GM20431 (cell line): ENCODE data around the gene PHRF1.

Source experiments
- in situ Hi-C: fragments of 300-500 bp; cut with MseI, MboI; formaldehyde crosslinking; loops from one replicate; pipeline ENCODE4 v1.15.0; 2020; ENCODE audit warnings: low sequenced_read_pairs; ENCODE audit not compliant: unreplicated experiment

The PHRF1 gene

DNA sequence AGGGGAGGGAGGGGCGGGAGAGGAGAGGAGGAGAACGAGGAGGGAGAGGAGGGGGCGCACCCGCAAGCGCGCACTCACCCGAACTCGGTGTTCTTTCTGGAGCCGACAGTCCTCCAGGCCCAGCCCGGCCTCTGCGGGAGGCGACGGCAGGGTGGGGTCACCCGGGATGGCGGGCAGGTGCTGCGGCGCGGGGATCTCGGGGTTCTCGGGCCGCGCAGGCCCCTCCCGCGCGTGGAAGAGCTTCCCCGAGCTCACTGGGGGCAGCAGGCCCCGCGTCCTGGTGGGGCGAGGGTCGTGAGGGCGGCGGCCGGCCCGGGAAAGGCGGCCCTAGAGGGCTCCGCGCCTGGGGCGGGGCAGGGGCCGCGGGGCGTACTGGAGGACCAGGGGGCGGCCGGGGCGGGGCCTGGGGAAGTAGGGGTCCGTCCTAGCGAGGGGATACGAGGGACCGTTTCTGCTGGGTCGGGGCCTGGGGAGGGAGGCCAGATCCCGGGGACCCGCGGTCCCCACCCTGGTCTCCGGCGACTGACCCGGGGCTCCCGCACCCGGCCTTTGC lies 21.0 kb upstream of the PHRF1 start:
- in situ Hi-C loops: loop anchor here (10.0 kb wide), 1 partner anchor 169 kb away; no protein-coding TSS in a partner anchor

DNA sequence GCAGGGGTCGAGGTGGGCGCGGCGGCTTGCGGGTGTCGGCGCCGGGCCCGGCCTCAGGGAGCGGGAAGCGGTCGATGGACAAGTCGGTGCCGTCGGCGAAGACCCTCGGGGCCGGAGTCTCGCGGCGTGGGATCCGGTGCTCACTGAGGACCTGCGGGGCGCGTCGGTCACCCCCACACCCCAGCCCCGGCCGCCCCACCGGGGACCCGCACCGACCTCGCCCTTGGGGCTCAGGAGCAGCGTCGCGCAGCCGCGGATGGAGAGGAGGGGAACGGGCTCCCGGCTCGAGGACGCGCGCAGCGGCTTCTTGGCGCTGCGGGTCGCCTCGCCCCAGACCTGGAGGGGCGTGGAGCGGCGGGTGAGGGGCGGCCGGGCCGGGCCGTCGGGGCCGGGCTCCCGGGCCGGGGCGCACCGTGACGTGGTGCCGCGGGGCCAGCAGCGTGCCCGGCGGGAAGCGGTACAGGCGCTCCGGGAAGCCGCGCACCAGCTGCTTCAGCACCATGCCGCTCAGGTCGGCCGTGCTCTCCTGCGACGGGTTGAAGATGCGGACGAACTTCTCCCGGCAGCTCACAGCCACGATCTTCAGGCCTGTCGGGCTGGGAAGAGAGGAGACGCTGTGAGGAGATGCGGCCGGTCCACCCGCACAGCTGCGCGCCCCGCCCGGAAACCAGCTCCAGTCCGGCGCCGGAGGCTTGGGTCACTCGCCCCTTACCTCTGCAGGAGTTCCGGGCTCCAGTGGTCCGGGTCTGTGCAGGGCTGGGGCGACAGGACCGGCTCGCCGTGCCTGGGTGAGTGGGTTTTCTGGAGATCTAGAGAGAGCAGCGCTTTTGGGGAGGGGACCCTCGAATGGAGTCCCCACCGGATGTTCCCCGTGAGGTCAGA lies 20.2 kb upstream of the PHRF1 start:
- in situ Hi-C loops: loop anchor here (10.0 kb wide), 1 partner anchor 169 kb away; no protein-coding TSS in a partner anchor

DNA sequence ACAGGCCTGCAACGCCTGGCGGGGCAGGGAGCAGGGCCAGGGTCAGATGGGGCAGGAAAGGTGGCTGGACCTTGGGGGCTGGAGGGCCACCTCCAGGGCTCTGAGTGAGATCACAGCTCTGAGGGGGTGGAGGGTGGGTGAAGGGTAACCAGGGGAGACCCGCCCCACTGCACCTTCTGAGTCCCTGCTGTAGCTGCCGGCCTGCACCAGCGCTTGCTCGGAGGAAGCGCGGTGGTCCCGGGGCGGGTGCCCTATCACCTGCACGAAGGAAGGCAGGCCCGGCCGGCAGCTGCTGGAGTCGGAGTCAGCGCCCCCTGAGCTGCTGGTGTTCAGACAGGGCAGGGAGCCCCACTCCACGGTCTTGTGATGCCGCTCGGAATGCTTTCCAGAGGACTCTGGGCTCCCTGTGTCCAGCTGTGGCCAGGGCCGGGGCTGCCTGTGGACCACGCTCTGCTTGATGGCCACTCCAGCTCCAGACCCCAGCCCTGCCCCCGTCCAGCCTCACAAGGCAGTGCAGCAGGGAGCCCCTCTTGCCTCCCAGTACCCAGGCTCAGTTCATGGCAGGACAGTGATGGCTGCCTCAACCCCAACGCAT lies 19.5 kb upstream of the PHRF1 start:
- in situ Hi-C loops: loop anchor here (10.0 kb wide), 1 partner anchor 168 kb away; no protein-coding TSS in a partner anchor

DNA sequence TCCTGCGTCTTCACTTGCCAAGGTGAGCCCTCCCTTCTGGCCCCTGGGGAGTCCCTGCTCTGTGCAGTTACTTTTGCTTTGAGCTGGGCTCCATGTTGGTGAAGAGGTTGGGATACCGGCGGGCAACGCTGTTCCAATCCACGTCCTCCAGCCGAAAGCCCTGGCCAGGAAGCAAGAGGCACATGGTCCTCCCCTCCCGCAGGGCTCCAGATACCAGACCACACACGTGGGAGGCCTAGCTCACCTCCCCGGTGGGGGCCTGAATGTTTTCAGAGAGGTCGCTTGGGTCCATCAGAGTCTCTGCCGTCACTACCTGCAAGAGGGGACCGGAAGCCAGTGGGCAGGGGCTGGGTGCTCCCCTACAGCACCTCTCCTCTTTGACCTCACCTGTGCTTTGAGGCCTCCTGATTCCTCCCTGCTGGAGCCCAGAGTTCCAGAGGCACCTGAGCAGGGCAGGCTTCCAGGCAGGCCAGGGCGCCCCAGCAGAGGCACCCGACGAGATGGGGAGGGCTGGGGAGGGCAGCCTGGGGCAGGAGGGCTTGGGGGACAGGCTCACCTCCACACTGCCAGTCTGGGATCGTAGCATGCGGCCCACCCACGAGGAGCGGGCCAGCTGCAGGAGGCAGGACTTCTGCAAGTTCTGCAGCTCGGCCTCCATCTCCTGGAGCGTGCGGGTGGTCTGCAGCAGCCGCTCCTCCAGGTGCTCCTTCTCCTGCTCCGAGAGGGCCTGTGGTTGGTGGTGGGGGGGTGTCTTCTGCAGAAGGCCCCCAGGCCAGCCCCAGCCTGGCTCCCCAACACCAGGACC lies 18.7 kb upstream of the PHRF1 start:
- in situ Hi-C loops: loop anchor here (10.0 kb wide), 1 partner anchor 167 kb away; no protein-coding TSS in a partner anchor

DNA sequence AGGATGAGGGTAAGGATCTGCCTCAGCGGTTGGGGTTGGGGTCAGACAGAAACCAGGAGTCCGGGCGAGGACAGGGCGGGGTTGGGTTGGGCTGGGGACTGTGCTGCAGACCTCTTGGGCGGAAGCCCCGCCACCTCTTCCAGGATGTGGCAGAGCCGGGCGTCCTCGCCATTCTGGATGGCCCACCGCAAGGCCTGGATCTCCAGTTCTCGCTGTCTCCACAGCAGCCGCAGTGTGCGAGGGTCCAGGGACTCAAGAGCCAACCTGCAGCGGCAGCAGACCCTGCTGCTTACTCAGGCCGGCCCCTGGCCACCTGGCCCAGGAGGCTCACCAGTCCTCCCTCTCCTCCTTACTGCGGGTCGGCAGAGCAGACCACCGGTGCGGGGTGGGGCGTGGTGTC lies 17.8 kb upstream of the PHRF1 start:
- in situ Hi-C loops: loop anchor here (10.0 kb wide), 1 partner anchor 166 kb away; no protein-coding TSS in a partner anchor

DNA sequence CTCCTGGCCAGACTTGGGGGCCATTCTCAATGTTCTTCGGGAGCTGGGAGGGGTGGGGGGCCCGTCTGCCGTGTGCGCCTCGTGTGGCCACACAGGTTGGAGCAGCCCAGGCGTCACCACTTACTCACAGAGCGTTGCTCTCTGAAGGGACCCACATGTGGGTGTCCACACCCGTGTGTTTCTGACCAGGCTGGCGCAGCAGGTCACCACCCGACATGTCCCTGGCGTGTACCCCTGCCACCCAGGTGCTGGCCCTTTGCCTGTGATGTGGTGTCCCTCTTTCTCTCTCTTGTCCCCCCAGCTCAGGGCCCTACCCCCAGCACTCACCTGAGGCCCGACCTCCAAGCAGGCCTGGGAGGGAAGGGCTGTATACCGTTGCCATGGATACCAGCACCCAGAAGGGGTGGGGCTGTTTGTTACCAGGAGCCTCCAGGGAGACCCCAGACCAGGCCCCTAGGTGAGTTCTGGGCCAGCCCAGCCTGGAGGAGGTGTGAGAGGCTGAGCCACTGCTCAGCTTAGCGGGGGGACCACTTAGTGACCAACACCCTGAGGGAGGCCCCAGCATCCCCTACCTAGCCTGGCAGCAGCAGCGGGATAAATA lies 17.1 kb upstream of the PHRF1 start:
- in situ Hi-C loops: loop anchor here (10.0 kb wide), 1 partner anchor 166 kb away; no protein-coding TSS in a partner anchor

DNA sequence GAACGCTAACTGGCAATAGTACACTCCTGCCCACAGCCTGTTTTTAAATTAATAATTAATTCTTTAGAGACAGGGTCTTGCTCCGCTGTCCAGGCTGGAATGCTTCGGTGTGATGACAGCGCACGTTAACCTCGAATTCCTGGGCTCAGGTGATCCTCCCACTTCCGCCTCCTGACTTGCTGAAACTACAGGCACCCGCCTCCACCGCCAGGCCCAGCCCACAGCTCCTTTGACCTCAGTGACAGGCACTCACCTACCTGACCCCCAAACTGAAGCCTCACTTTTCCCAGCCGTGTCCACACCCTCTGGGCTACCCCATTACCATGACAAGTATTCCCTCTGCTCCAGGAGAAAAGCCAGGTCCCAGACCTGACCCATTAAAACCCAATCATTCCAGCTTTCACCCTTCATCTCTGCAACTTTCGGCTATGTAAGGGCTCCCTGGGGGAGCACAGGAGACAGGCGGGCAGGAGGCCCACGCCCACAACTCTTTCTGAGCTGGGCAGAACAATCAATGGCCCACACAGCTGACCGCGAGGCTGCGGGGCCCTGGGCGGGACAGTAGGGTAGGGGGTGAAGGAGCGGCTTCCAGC lies 16.5 kb upstream of the PHRF1 start:
- in situ Hi-C loops: loop anchor here (10.0 kb wide), 1 partner anchor 165 kb away; no protein-coding TSS in a partner anchor

DNA sequence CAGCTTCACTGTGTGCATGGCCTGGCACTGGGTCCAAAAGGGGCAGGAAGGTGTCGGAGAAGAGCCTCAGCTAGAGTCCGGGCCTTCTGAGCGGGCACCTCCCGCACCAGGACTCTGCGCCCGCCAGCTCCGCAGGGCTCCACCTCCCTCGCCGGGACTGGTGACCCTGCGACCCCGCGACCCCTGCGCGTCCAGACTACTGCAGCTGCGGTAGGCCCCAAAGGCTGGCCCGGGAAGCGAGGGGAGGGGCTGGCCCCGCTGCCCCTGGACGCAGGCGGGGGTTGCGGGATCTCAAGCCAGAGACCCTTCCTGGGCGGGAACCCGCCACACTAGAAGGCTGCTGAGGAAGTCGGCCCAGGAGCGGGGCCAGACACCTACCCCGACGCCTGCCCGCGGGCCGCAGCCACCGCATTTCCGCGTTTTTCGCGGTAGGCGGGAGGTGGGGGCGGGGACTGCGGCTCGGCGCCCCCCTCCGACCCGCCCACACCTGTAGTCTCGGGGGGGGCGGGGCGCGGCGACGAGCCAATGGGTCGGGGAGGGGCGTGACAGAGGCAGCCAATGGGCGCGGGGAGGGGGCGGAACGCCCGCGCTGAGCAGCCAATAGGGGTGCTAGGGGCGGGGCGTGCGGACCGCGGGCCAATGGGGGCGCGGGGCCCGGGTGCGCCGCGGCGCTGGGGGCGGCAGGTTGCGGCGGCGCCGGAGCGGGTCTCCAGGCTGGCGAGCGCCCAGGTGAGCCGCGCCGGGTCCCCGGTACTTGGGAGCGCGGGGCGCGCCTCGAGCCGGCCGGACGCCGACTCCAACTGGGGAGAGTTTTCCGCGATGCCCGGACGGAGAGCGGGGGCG lies 15.7 kb upstream of the PHRF1 start, which contains the start of the genes LMNTD2 and RASSF7:
LMNTD2 (minus strand) TSS at position 434 of the 843 bp plus-strand sequence; CDS start at position 412, 22 bp downstream.
RASSF7 (plus strand) TSS at position 666 of the 843 bp plus-strand sequence. CDS start 799 bp downstream, outside the sequence.
- in situ Hi-C loops: no loop called here

DNA sequence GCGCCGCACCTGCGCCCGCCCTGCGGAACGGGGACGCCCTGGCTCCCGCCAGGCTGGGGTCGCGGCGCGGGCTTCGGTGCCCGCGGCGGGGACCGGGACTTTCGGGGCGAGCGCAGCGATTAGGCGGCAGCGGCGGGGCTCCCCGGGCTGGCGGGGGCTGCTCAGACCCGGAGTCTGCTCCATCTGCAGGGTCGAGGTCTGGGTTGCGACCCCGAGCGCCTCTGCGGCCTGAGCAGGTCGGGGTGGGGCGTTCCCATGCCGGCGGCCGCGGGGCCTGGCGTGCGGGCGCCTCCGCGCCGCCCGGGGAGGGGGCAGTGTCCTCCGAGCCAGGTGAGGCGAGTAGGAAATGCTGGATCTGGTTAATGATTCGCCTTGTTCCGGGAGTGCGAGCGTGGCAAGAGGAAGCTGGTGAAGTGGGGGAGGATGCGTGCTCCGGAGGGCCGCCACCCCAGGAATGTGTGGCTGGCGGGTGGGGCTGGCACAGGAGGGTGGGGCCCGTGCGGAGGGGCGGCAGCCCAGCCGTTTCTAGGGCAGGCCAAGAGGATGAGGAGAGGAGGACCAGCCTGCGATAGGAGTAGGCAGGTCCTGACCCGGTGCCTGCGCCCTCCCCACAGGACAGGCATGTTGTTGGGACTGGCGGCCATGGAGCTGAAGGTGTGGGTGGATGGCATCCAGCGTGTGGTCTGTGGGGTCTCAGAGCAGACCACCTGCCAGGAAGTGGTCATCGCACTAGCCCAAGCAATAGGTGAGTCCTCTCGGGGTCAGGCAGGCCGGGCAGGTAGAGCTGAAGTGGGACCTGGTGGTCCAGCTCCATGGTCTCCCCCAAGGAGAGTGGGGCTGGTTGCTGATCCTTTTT lies 14.9 kb upstream of the PHRF1 start:
- in situ Hi-C loops: no loop called here

DNA sequence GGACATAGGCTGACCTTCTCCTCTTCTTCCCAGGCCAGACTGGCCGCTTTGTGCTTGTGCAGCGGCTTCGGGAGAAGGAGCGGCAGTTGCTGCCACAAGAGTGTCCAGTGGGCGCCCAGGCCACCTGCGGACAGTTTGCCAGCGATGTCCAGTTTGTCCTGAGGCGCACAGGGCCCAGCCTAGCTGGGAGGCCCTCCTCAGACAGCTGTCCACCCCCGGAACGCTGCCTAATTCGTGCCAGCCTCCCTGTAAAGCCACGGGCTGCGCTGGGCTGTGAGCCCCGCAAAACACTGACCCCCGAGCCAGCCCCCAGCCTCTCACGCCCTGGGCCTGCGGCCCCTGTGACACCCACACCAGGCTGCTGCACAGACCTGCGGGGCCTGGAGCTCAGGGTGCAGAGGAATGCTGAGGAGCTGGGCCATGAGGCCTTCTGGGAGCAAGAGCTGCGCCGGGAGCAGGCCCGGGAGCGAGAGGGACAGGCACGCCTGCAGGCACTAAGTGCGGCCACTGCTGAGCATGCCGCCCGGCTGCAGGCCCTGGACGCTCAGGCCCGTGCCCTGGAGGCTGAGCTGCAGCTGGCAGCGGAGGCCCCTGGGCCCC lies 14.1 kb upstream of the PHRF1 start:
- in situ Hi-C loops: no loop called here

DNA sequence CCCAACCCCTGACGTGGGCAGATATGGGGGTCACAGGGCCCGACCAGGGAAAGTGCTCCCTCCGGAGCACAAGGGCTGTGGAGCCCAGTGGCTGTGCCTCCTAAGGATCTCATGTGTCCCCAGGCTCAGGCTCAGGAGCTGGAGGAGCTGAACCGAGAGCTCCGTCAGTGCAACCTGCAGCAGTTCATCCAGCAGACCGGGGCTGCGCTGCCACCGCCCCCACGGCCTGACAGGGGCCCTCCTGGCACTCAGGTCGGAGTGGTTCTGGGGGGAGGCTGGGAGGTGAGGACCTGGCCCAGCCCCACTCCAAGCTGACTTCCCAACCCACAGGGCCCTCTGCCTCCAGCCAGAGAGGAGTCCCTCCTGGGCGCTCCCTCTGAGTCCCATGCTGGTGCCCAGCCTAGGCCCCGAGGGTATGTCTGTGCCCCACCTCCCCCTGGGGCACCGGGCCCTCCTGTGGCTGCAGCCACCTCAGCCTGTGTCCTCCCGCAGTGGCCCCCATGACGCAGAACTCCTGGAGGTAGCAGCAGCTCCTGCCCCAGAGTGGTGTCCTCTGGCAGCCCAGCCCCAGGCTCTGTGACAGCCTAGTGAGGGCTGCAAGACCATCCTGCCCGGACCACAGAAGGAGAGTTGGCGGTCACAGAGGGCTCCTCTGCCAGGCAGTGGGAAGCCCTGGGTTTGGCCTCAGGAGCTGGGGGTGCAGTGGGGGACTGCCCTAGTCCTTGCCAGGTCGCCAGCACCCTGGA lies 13.0 kb upstream of the PHRF1 start:
- in situ Hi-C loops: no loop called here

DNA sequence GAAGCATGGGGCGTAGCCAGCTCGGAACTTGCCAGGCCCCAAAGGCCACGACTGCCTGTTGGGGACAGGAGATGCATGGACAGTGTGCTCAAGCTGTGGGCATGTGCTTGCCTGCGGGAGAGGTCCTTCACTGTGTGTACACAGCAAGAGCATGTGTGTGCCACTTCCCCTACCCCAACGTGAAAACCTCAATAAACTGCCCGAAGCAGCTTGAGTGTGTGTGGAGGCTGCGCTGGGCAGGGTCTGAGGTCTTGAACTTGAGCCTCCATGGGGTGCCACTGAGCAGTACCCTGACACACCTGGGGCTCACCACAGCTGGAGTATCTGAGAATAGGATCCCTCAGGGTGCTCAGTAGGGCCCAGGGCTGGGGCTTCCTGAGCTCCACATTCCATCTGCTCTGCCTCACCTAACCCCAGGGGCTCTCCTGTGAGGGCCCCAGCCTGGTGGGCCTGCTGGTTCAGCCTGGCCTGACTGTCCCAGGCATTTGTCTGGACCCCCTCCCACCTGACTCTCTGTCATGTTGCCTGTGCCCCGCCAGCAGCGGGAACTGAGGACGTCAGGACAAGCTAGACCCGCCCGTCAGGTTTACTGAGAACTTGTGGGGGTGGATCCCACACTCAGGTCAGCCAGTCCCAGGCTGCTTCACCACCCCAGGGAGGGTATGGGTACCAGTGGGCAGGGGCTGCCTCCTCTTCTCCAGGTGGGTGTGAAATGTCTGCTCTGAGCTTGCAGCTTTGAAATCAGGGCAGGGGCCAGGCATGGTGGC lies 12.3 kb upstream of the PHRF1 start:
- in situ Hi-C loops: no loop called here

DNA sequence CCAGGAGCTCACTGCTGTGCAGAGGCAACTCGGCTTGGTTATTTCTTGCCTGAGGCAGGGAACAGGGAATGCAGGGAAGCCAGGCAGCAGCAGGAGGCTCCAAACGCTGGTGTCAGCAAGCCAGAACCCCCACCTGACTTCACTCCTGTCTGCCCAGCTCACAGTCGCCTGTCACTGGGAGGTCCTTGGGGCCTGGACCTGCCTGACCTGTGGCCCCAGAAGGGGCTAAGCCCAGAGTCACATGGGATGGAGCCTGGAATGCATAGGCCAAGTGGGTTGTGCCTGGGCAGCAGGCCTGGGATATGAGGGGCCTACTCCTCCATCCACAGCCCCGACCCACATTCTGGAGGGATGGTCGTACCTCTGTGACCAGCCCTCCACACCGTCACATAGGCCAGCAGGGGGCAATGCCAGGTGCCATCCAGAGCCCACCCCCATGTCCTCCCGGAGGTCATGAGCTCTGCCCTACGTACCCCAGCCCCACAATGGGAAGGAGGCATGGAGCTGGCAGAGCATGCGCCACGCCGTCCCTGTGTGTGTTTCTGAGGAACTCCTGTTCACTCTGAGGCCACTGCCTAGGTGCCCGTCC lies 10.3 kb upstream of the PHRF1 start:
- in situ Hi-C loops: no loop called here

DNA sequence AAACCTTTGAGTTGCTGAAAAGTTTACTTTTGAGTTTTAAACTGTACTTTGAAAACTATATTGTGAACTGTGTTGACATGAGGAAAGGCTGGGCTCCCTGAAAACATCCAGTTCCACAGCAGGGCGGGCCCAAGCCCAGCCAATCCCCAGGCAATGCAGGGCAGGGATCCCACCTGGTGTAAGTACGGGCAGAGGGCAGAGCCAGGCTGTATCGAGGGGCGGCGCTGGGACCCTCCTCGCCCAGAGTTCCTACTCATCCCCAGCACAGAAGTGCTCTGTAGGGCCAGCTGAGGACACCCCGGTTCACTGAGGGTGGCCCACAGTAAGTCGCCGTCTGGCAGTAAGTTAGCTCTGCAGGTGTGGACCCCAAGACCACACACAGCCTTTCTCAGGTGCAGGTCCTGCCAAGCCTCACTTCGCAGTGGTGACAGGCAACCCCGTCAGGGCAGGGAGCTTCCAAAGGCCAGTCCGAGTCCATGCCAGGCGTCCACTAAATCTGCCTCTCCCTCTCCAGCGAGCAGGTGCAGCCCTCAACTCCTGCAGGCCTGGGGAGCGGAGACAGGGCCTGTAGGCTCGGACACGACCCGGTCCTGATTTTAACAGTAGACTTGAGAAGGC lies 9.2 kb upstream of the PHRF1 start:
- in situ Hi-C loops: no loop called here
